Peyer's patch (tissue), 4 donors: Measurements from ENCODE around the gene DHRS9. TPM values are rescaled to one million over a fixed set of nuclear protein-coding genes. Genes with fewer than 3 reads are reported as not detected.

Experiments used
- DNase-seq, 3 donors: peaks; one replicate each; pipeline ENCODE4 v3.0.0-alpha.2; 2017 to 2019
- H3K27ac ChIP-seq, 4 donors: fragments of 200-600 bp; sonication (generic); one replicate each; pipeline ENCODE4 v1.5.1; 2016 to 2019
- H3K27me3 ChIP-seq, 2 donors: fragments of 200-600 bp; sonication (generic); one replicate each; pipeline ENCODE4 v1.5.1; 2019
- H3K36me3 ChIP-seq, 3 donors: fragments of 200-600 bp; sonication (generic); one replicate each; pipeline ENCODE4 v1.5.1; 2016 to 2019
- H3K4me1 ChIP-seq, 4 donors: fragments of 200-600 bp; sonication (generic); one replicate each; pipeline ENCODE4 v1.5.1; 2016 to 2019
- H3K4me3 ChIP-seq, 4 donors: fragments of 200-600 bp; sonication (generic); 1 replicate in 3 of 4; 2 replicates in 1 of 4; pipeline ENCODE4 v1.5.1; 2016 to 2019; ENCODE audit warnings: mild to moderate bottlenecking in 1 of 4
- H3K9me3 ChIP-seq, 4 donors: fragments of 200-600 bp; sonication (generic); one replicate each; pipeline ENCODE4 v1.5.1; 2016 to 2019; ENCODE audit warnings: mild to moderate bottlenecking in 1 of 4
- CTCF ChIP-seq, 6 experiments: fragments of 450-650 bp in 4 of 6; fragments of 200-600 bp in 2 of 6; sonication (generic) in 1 of 6; IDR thresholded peaks; one replicate each; pipeline ENCODE4 v1.5.1; 2017 to 2019; ENCODE audit warnings: antibody characterized with exemption in 6 of 6, mild to moderate bottlenecking in 3 of 6, moderate library complexity in 1 of 6
- POLR2A ChIP-seq, 2 donors: fragments of 450-650 bp; IDR thresholded peaks; one replicate each; pipeline ENCODE4 v1.5.1; 2017; ENCODE audit warnings: antibody characterized with exemption in 2 of 2, mild to moderate bottlenecking in 2 of 2, moderate library complexity in 2 of 2
- total RNA-seq, 4 donors: library from RNA; depleted of rRNA; stranded (reverse); fragments of >200 nt; gene quantifications; one replicate each; pipeline ENCODE4 v1.1.0, GENCODE V29; 2016

DHRS9 gene
- total RNA-seq, 4 donors from 2014 or later, result 5.7 to 10.2 (median 6.6) TPM

GRCh38 chr2:169073963-169074751, 4.8 kb downstream of the DHRS9 start:
- Histone ChIP-seq H3K36me3 (no peaks in the 10 kb centered on the region), H3K4me1 (no peaks in the 10 kb centered on the region), H3K4me3 (peak overlapping the region in 1 of 4 donors; percentile 26), H3K27me3 (no peaks in the 10 kb centered on the region), H3K9me3 (no peaks in the 10 kb centered on the region), H3K27ac (peak overlapping the region in 2 of 4 donors; percentile 4 to 26)
- TF ChIP-seq CTCF (IDR thresholded peaks at IDR 0.05), result no peak
- no peak for TF ChIP-seq POLR2A (IDR thresholded peaks at IDR 0.05)
- no peak for DNase-seq

- Histone ChIP-seq H3K36me3 (no peaks in the 10 kb centered on the region), H3K27me3 (no peaks in the 10 kb centered on the region), H3K4me3 (no peak overlapping the region), H3K4me1 (no peaks in the 10 kb centered on the region), H3K9me3 (no peaks in the 10 kb centered on the region), H3K27ac (no peak overlapping the region)
- TF ChIP-seq POLR2A (IDR thresholded peaks at IDR 0.05), result no peak
- TF ChIP-seq CTCF (IDR thresholded peaks at IDR 0.05), result no peak
- no peak for DNase-seq
These were observed 8.4 kb downstream of the DHRS9 start for GRCh38 chr2:169077674-169078240.

GRCh38 chr2:169080250-169081069, 11.1 kb downstream of the DHRS9 start:
- H3K4me3 ChIP-seq, result no peak overlapping the region
- DNase-seq, result no peak
- H3K9me3 ChIP-seq, result no peaks in the 10 kb centered on the region
- no peaks in the 10 kb centered on the region for H3K4me1 ChIP-seq
- H3K27ac ChIP-seq, result no peak overlapping the region
- TF ChIP-seq CTCF (IDR thresholded peaks at IDR 0.05) (no peak), POLR2A (IDR thresholded peaks at IDR 0.05) (no peak)
- no peaks in the 10 kb centered on the region for H3K27me3 ChIP-seq
- H3K36me3 ChIP-seq, result no peaks in the 10 kb centered on the region

- Histone ChIP-seq H3K9me3 (no peaks in the 10 kb centered on the region), H3K4me1 (no peaks in the 10 kb centered on the region), H3K27me3 (no peaks in the 10 kb centered on the region), H3K4me3 (no peak overlapping the region), H3K36me3 (no peaks in the 10 kb centered on the region), H3K27ac (no peak overlapping the region)
- DNase-seq, result no peak
- TF ChIP-seq CTCF (IDR thresholded peaks at IDR 0.05), result no peak
These were observed 12.2 kb downstream of the DHRS9 start for GRCh38 chr2:169081551-169081950.

- no peak for TF ChIP-seq CTCF (IDR thresholded peaks at IDR 0.05)
- no peak for TF ChIP-seq POLR2A (IDR thresholded peaks at IDR 0.05)
- Histone ChIP-seq H3K36me3 (no peaks in the 10 kb centered on the region), H3K27me3 (no peaks in the 10 kb centered on the region), H3K4me3 (no peak overlapping the region), H3K27ac (no peak overlapping the region), H3K4me1 (no peaks in the 10 kb centered on the region), H3K9me3 (no peaks in the 10 kb centered on the region)
- no peak for DNase-seq
These were observed 13.6 kb downstream of the DHRS9 start for GRCh38 chr2:169082995-169083394.
